Measurements from ENCODE around the gene GYG1.

Gene GYG1

GRCh38 chr3:148990236-148990635, 1.1 kb upstream of the GYG1 start:
- no peak for DNase-seq

GRCh38 chr3:148992027-148992634, 791 bp downstream of the GYG1 start:
- DNase-seq = peak; percentile 5

GRCh38 chr3:148992635-148993255, 1.4 kb downstream of the GYG1 start:
- no peak for DNase-seq

GRCh38 chr3:148997623-148998022, 6.3 kb downstream of the GYG1 start:
- DNase-seq = no peak

- no peak for DNase-seq
These were observed 7.0 kb downstream of the GYG1 start for GRCh38 chr3:148998297-148998696.

- no peak for DNase-seq
These were observed 7.5 kb downstream of the GYG1 start for GRCh38 chr3:148998715-148999423.

GRCh38 chr3:148999806-149000205, 8.5 kb downstream of the GYG1 start:
- DNase-seq = no peak

- no peak for DNase-seq
These were observed 8.9 kb downstream of the GYG1 start for GRCh38 chr3:149000206-149000745.

GRCh38 chr3:149001727-149002126, 10.4 kb downstream of the GYG1 start:
- no peak for DNase-seq

GRCh38 chr3:149003653-149004305, 12.4 kb downstream of the GYG1 start:
- no peak for DNase-seq

- no peak for DNase-seq
These were observed 13.3 kb downstream of the GYG1 start for GRCh38 chr3:149004622-149005021.

GRCh38 chr3:149005416-149005815, 14.1 kb downstream of the GYG1 start:
- DNase-seq = no peak

- no peak for DNase-seq
These were observed 16.4 kb downstream of the GYG1 start for GRCh38 chr3:149007567-149008257.

GRCh38 chr3:149009732-149010131, 18.4 kb downstream of the GYG1 start:
- DNase-seq = no peak

GRCh38 chr3:149010504-149010951, 19.2 kb downstream of the GYG1 start:
- no peak for DNase-seq

GRCh38 chr3:149010966-149011365, 19.6 kb downstream of the GYG1 start:
- no peak for DNase-seq

GRCh38 chr3:149011676-149012075, 20.3 kb downstream of the GYG1 start:
- DNase-seq = no peak

GRCh38 chr3:149013726-149014125, 22.4 kb downstream of the GYG1 start:
- DNase-seq = no peak

- no peak for DNase-seq
These were observed 24.1 kb downstream of the GYG1 start for GRCh38 chr3:149015393-149015792.

GRCh38 chr3:149016242-149016641, 24.9 kb downstream of the GYG1 start:
- DNase-seq = no peak

- DNase-seq = no peak
These were observed 25.6 kb downstream of the GYG1 start for GRCh38 chr3:149016669-149017541.

GRCh38 chr3:149018247-149018646, 26.9 kb downstream of the GYG1 start:
- DNase-seq = no peak

Measured in activated CD4-positive, alpha-beta T cell treated with anti-CD3 and anti-CD28 coated beads, Interleukin-2, amount 50 U/mL, for 1 hour (primary cell).